Lower leg skin (tissue), 3 donors: ENCODE measurements around the gene CPT2.

ENCODE experiments used
- POLR2A ChIP-seq, 2 donors: fragments of 450-650 bp; IDR thresholded peaks; one replicate each; pipeline ENCODE4 v1.6.1; 2016 to 2017; ENCODE audit warnings: antibody characterized with exemption in 2 of 2, mild to moderate bottlenecking in 1 of 2, moderate library complexity in 1 of 2
- TF ChIP-seq, protein P1 (sequence below), 3 donors: fragments of 450-650 bp; IDR thresholded peaks; one replicate each; pipeline ENCODE4 v1.5.1; 2016; ENCODE audit warnings: antibody characterized with exemption in 3 of 3, mild to moderate bottlenecking in 3 of 3, moderate library complexity in 2 of 3

DNA sequence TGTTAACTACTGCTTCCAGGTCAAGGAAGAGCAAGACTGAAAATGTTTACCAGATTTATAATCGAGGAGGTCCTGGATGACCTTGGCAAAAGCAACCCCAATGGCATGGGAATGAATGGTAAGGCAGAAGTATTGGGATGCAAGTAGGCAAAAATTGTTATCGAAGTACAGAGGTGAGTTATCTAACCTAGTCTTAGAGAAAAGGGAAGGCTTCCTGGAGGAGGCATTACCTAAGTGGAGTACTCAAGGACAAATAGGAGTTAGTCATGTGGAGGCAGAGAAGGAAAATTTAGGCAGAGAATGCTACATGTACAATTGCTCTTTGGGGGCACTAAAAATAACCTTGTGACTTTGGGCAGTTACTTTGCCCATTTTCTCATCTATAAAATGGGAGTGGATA lies 45.2 kb downstream of the CPT2 start:
- TF ChIP-seq, protein P1, sequence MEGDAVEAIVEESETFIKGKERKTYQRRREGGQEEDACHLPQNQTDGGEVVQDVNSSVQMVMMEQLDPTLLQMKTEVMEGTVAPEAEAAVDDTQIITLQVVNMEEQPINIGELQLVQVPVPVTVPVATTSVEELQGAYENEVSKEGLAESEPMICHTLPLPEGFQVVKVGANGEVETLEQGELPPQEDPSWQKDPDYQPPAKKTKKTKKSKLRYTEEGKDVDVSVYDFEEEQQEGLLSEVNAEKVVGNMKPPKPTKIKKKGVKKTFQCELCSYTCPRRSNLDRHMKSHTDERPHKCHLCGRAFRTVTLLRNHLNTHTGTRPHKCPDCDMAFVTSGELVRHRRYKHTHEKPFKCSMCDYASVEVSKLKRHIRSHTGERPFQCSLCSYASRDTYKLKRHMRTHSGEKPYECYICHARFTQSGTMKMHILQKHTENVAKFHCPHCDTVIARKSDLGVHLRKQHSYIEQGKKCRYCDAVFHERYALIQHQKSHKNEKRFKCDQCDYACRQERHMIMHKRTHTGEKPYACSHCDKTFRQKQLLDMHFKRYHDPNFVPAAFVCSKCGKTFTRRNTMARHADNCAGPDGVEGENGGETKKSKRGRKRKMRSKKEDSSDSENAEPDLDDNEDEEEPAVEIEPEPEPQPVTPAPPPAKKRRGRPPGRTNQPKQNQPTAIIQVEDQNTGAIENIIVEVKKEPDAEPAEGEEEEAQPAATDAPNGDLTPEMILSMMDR (IDR thresholded peaks at IDR 0.05), result no peak
- no peak for TF ChIP-seq POLR2A (IDR thresholded peaks at IDR 0.05)
